GM19240 (cell line): Measurements from ENCODE around the gene ERFL.
"Not testable (repeated sequence)": the region's sequence is repeated elsewhere in the genome, so short reads cannot be mapped to it uniquely, and the experiment has no call there.

ENCODE experiments used
- DNase-seq: peaks from one replicate; pipeline ENCODE4 v3.0.0; 2011; ENCODE audit warnings: low spot score; ENCODE audit not compliant: insufficient read length

ERFL gene

DNA sequence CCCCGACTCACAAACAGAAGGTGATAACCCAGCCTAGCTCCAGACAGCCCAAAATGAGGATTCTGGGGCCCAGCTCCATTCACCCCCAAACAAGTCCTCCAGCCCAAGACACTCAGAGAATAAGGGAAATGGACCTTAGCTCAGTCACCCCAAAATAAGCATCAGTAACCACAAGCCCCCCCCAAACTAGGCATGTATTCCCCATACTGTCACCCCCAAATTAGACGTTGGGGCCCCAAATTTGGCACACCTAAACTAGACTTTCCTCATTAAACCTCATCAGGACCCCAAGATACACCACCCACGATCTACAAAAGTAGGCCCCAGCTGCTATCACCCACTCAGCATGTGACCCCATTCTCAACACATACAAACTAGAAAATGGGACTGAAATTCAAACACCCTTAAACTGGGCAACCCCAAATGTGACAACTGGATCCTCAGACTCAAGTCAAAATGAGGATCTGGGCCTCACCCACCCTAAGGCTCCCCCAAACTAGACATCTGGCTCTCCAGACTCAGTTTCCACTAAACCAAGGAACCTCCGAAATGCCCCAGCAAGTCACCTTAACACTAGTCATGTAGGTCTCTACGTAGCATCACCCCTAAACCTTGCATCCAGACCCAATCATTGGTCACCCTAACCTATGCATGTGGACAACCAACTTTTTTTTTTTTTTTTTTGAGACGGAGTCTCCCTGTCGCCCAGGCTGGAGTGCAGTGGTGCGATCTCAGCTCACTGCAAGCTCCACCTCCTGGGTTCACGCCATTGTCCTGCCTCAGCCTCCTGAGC, 13.4 kb upstream of the ERFL start:
- DNase-seq: no peak

DNA sequence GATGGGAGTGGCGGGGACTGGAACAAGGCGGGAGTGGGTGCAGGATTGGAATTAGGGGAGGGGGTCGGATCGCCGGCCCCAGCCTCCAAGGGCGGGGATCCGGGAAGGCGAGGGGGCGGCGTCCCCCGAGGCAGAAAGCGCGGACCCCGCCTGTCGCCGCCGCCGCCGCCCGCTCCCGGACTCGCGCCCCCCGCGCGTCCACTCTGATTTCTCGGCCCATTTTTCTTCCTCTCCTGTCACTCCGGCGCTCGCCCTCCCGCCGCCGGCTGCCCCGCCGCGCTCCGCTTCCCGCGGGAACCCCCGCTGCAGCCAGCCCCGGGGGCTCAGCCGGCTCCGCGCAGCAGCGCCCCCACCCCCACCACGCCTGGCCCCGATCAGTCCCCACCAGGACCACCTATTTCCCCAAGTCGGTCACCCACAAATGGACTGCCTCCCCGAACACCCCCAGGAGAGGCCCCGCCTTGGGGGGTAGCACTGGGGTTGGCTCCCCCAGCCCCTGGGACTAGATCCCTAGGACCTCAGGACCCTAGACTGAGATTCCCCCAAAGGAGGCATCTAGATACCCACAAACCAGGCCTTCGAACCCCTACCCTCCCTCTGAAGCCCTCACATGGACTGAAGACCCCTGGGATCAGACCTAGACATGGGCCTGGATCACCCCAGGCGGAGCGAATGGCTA, 12.6 kb upstream of the ERFL start:
- DNase-seq: no peak

DNA sequence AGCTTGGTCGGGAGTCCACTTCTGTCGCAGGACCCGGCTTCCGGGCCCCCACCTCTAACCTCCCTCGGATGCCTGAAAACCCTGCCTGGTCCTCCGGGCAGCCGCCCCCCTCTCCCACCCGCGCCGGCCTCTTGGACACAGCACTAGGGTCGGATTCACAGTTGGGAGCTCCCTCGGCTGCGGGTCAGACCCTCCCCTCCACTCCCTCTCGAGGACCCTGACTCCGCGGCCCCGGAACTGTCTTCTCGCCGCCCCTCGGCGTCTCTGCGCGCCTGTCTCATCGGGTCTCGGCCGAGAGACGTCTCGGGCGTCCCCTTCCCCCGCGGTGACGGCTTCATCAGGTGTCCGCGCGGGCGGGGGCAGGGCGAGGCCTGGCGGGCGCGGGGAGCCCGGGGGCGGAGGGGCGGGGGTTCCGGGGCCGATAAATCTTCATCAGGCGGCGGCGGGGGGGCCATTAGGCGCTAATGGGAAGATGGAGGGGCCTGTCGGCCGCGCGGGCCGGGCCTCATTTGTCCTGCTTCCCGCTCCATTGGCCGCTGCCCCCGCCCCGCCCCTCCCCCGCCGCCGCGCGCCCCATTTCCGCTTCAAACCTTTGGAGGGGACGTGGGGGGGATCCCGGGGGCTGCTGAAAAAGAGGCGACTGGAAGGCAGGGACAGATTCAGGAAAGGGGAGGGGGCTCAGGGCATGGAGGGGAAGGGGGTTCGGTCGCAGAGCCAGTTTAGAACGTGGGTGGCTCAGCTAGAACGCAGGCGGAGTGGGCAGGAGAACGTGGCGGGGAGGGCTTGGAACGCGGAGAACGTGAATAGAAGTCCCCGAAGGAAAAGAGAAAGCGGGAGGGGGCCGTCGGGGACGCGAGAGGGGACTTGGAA, 11.8 kb upstream of the ERFL start:
- DNase-seq: no peak

DNA sequence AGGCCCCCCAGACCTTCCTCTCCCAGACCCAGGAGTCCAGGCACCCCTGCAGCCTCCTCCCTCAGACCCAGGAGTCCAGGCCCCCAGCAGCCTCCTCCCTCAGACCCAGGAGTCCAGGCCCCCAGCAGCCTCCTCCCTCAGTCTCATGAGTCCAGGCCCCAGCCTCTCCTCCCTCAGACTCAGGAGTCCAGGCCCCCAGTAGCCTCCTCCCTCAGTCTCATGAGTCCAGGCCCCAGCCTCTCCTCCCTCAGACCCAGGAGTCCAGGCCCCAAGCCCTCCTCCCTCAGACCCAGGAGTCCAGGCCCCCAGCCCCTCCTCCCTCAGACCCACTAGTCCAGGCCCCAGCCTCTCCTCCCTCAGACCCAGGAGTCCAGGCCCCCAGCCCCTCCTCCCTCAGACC, 11.0 kb upstream of the ERFL start:
- not testable (repeated sequence) for DNase-seq

DNA sequence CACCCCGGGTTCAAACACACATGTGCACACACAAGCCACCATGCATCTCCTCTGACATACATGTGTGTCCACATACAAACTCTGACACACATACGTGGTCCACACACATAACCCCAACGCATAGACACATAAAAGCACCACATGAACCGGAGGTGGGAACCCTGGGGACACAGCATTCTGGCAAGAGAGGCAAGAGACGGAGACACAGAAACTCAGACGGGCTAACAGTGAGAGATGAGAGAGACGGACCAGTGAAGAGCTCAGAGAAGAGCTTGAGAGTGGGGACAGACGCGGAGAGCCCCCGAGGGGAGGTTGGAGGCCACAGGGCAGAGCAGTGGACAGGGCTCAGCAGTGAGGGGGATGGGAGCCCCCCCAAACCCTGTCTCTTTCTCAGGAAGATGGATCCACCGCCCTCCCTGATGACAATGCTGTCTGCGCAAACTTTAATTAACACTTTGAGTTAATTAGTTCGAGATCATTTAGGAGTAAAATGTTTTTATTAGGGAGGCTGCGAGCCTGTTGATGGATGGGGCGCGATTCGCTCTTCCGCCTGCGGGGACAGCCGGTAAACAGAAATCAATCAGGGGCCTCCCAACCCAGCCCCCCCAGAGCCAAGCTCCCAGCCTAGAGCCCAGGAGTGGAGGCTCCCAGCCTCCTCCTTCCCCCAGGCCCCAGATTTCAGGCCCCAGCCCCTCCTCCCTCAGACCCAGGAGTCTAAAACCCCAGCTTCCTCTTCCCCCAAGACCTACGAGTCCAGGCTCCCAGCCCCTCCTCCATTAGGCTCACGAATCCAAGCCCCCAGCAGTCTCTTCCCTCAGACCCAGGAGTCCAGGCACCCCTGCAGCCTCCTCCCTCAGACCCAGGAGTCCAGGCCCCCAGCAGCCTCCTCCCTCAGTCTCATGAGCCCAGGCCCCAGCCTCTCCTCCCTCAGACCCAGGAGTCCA, 9.5 kb upstream of the ERFL start:
- no peak for DNase-seq

DNA sequence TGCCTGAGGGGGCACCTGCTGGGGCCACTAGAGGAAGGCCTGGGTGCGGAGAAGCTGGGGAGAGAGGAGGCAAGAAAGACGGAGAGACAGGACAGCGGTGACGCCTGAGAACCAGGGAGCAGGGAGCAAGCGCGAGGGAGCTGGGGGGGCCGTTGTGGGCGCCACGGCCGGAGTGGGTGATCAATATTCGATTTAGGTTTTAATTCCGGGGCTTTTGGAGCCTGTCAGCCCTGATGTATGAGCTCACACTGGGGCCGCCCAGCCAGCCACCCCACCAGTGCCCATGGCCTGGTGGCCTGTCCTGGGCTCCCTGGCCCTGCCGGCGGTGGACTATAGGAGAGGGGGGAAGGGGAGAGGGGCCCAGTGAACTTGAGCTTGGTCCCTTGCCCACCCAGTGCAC, 8.7 kb upstream of the ERFL start:
- DNase-seq: no peak

DNA sequence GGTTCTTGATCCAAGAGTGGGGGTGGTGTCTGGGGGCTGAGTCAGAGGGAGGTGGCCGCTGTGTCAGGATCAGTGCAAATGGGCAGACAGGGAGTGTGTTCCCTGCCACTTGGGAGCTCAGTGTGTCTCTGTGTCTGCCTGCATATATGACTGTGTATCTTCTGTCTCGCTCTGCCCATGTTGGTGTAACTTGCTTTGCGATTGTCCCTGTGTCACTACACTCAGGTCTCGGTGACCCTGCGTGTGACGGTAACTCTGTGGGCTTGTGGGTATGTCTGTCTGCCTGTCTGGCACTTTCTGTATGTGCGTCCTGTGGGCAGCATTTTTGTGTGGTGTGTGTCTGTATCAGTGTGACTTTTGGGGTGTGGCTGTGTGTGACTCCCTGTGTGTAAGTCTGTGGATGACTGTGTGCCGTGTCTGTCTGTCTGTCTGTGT, 8.2 kb upstream of the ERFL start:
- DNase-seq: no peak

DNA sequence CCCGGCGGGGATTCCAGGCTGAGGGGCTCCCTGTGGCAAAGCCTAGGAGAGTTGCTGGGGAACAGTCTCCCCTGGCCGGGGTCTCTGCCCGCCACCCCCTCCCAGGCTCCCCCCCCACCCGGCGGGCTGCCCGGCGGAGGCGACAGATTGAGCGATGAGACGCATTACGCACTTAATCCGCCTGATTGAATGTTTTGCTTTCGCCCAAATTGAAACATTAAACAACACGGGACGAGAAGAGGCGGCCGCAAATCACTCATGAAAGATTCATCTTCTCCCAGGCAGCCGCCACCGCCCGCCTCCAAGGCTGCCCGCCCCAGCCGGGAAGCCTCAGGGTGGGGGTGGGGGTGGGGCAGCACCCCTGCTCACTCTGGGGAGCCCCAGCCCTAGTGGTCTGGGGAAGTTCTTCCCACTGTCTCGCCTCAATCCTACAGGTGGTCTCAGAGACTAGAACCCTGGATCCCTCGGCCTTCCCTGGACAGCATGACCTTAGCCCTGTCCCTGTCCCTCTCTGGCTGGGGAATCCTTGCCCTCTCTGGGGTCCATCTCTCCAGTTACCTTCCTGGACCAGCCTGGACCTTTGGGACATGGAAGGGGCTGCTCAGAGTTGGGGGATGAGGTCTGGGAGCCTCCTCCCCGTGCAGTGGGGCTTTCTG, 7.6 kb upstream of the ERFL start:
- DNase-seq: no peak

DNA sequence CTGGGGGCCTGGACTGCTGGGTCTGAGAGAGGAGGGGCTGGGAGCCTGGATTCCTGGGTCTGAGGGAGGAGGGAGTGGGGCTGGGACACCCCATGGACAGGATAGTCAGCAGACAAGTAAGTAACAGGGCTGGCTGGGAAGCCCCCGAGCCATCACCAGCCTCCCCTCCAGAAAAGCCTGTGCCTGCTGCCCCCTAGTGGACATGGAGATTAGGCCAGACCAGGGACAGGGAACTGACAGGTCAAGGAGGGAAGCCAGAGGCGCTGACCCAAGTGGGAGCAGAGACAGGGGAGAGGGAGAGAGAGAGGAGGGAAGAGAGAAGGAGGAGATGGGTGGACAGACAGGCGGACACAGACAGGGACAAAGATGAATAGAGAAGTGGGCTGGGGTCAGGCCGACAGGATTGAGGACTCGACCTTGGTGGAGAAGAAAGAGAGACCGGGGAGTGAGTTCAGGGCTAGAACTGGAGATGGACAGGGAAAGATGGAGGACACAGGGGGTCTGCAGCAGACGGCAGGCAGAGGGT, 6.7 kb upstream of the ERFL start:
- peak; percentile 95 for DNase-seq

DNA sequence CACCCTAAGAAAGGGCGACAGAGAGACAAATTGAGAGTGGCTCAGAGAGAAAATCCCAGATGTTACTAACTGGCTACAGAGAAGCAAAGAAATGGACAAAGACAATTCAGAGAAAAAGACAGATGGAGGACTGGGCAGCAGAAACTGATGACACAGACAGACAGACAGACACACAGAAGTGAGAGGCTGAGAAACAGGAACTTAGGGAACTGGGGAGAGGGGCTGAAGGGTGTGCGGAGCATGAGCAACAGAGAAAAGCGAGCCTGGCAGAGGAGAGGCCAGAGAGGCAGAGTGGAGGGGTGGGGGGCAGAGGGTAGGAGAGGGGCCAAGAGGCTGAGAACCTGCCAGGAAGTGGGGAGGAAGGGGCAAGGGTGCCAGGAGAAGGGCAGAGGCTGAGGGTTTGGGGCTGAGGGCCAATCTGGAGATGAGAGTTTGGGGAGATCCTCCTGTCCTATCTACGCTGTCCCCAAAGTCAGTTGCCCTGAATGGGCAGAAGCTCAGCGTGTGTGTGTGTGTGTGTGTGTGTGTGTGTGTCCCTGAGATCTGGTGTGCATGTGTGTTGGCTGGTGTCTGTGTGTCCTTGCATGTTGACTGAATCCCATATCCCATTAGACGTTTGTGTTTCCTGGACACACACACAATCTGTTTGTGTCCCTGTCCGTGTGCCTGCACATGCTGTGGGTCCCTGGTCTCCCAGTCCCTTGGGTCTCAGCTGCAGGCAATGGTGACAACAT, 5.6 kb upstream of the ERFL start:
- DNase-seq: no peak

DNA sequence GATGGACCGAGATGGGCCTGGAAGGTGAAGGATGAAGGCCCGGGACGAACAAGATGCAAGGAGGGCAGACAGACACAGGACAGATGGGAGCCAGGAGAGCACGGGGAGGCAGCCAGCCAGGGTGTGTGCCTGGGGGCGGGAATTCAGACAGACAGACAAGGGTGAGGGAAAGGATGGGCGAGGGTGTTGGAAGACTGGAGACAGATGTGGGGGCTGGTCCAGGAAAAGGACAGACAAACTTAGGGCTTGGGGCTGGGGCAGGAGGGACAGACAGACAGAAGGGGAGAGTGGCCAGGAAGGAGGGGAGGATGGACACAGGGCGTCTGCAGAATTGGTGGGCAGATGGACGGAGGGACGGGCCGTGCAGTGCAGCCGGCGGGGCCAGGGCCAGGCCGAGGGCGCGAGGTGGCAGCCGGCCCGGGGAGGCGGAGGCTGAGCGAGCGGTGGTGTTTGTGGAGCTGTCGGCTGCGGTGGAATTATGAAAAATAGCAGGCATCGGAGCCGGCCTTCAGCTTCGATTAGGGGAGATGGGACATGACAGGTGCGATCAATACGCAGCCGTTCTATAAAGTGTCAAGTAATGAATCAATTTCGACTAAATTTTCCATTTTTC, 4.6 kb upstream of the ERFL start:
- no peak for DNase-seq

DNA sequence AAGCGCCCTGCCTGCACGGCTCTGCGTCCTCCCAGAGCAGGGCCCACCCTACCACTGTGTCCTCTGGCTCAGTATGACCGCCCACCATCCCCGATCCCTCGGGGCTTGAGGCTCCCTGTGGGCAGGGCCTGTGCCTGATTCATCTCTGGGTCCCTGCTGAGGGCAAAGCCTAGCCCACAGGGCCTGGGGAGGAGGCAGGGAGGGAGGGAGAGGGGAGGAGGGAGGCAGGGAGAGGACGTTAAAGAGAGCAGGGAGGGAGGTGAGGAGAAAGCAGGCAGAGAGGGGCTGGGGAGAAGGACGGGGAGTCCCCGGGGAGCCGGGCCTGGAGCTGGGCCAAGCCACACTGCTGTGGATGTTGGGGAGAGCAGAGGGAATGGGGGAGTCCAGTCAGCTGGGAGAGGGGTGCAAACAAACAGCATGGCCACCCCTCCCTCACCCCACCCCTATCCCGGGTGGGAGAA, 4.0 kb upstream of the ERFL start:
- DNase-seq: no peak

DNA sequence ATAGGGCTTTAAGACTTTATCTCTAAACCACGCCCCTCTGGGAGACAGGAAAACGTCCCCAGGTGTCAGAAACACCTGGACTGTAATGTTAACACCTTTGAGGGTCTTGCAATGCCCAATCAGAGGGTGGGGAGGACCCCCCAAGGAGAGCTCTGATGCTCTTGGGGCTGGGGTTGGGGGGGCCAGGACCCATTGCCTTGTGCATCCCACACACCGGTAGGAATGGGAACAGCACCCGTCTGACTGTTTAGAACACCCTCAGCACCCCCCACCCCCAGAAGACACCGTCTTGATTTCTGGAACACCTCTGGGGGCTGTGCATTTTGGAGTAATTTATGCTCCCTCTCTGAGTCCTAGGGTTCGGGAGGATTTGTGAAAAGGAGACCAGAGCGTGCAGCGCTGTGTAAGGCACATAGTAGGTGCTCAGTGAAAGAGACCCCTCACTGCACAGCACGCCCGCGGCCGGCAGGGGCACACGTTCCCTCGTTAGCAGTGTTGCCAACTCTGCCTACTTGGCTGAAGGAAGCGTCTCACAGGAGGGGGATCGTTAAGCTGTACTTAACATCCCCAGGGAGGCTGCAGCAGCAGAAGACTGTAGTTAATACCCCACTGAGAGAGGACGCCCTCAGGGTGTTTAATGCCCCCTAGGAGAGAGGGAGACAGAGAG, 2.8 kb upstream of the ERFL start:
- DNase-seq: no peak

DNA sequence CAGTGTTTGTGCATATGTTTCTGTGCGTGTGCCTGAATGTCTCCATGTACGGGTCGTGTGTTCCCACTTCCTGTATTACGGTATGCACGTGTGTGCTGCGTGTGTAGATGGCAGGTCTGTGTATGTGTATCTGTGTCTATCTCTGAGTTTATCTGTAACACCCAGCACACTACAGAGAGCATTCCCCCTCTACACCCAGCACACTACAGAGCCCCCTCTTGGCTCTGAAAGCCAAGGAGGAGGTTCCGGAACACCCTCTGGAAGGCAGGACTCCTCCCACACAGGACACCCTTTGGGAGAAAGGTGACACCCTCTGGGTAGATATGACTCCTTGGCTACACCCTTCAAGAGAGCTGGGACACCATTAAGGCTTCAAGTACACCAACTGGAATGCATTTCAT, 2.1 kb upstream of the ERFL start:
- no peak for DNase-seq

DNA sequence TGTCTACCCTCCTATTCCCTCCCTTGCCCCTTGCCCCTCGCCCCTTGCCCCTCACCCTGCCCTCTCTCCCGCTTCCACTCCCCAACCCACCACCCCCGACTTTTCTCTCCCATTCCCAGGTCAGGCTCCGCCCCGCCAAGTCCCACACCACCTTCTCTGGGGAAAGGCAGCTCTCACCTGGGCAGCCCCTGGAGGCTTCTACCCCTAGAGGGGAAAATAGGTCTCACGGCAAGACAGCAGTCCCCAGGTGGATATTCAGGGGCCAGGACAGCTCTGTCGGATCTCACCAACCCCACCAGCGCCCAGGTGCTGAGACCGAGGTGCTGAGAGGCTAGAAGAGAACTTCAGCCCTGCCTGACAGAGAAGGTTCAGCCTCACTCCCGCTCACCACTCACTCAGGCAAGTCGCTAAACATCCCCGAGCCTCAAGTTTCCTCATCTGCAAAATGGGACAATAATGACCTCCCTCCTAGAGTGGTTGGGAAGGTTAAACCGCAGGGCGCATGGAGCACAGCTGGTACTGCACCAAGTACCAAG, 1.4 kb upstream of the ERFL start:
- DNase-seq: no peak

DNA sequence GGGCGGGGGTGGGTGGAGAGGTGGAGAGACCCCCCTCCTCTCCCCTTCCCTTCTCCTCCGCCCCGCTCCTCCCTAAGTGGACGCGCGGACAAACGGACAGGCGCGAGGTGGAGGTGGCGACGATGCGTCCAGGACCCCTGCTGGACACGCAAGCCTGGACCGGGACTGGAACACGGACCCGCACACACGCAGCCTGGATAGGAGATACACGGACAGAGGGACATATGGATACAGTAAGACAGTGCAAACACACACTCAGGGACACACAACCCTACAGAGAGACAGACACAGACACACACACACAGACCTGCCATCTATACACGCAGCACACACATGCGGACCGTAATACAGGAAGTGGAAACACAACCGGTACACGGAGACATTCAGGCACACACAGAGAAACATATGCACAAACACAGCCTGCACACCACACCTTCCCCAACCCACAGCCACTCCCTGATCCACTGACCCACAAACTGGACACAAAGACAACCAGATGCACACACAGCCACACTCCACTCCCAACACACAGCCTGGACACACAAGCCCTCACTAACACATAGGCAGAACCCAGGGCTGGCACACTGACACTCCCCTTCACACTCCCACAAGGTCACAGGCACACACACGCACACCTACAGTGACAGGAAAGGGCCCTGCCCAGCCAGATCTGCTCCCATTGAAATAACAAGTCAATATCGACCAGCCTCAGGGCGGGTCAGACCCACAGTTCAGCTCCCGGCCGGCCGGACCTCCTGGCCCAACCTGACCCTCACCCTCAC, 696 bp upstream of the ERFL start:
- DNase-seq: no peak

DNA sequence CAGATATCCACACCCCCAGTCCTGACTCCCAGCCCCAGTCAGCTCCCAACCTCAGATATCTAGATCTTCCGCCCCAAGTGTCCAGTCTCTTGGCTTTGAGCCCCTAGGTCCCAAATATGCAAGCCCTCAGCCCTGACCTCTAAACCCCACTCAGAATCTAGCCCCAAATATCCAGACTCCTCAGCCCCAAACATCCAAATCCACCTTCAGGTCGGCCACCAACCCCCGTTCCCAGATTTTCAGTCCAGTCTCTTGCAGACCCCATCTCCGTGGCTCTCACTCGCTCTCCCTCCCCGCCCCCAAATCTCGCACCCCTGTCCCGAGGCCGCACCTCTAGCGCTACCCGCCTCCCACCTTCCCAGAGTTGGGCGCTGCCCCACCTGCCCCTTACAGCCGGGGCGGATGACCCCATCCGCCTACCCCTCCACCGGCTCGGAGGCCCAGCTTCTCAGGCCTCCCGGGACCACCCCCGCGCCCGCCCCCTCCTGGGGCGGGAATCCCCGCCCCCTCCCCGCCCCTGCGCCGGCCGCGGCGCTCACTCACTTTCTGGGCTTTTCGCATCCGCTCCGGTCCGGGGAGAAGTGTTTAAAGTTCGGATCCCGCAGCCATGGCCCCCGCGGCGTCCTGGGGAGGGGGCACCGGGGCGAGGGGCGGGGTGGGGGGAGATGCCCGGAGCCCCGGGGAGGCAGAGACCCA, 604 bp downstream of the ERFL start:
- DNase-seq: no peak
